ENCODE data around the gene RARG. TPM values are rescaled to one million over a fixed set of nuclear protein-coding genes. Genes with fewer than 3 reads are reported as not detected.

The RARG gene
- total and polyA plus RNA-seq, 2 of the 8 experiments (the other 6 are each of a cell fraction or from before 2014, with no cell fraction given), result 68.6 to 68.9 TPM

DNA sequence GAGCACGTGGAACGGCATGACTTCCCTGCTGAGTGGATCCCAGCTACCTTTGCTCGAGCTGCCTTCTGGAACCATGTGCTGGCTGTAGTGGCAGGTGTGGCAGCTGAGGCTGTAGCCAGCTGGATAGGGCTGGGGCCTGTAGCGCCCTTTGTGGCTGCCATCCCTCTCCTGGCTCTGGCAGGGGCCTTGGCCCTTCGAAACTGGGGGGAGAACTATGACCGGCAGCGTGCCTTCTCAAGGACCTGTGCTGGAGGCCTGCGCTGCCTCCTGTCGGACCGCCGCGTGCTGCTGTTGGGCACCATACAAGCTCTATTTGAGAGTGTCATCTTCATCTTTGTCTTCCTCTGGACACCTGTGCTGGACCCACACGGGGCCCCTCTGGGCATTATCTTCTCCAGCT, 21.3 kb upstream of the RARG start:
- H4K91ac ChIP-seq (replicated peaks; ENCODE audit: insufficient read length, low read length), result no peak overlapping the region
- no peak overlapping the region for H2BK15ac ChIP-seq (ENCODE audit: low read length)
- H4K8ac ChIP-seq (ENCODE audit: extremely low read depth, insufficient read depth, low read length), result no peak overlapping the region
- H3K23me2 ChIP-seq (ENCODE audit: low read depth, low read length), result peaks cover 7% of the 10 kb centered on the region; the same call in 1 of the 2 replicates
- no peak overlapping the region for H2AK5ac ChIP-seq (ENCODE audit: low read depth, low read length)
- peak overlapping the region; percentile 35 to 94; a peak in 2 of 4 replicates for H3K4me2 ChIP-seq (ENCODE audit: insufficient read depth in 1 of 2, low read depth in 2 of 2, low read length in 2 of 2)
- no peak overlapping the region for H2BK20ac ChIP-seq (ENCODE audit: low read length)
- no peak overlapping the region for H3K18ac ChIP-seq (ENCODE audit: extremely low read depth, low read length)
- no peaks in the 10 kb centered on the region for H4K20me1 ChIP-seq (replicated peaks in 1 of 2; ENCODE audit: control insufficient read depth in 1 of 2, insufficient read depth in 2 of 2, low read length in 2 of 2)
- H2AFZ ChIP-seq (ENCODE audit: low read length), result no peak overlapping the region
- H2BK120ac ChIP-seq (replicated peaks; ENCODE audit: low read depth, low read length), result no peak overlapping the region
- no peak overlapping the region for H3K27ac ChIP-seq (ENCODE audit: low read depth, low read length)
- no peak for FAIRE-seq
- H4K5ac ChIP-seq (ENCODE audit: insufficient read length, low read depth, low read length), result no peak overlapping the region
- H3K4me1 ChIP-seq (replicated peaks in 1 of 4; ENCODE audit: control insufficient read depth in 3 of 4, insufficient read depth in 4 of 4, low read length in 3 of 4), result peaks cover 0 to 12% (median 3%) of the 10 kb centered on the region in 4 experiments; a peak in 5 of 7 replicates
- no peaks in the 10 kb centered on the region for H3K79me1 ChIP-seq (ENCODE audit: low read depth, low read length)
- H2BK12ac ChIP-seq (ENCODE audit: low read depth, low read length), result no peak overlapping the region
- no peaks in the 10 kb centered on the region for H3K9me3 ChIP-seq (ENCODE audit: insufficient read depth in 2 of 2, low read depth in 1 of 2, low read length in 1 of 2)
- H3K27me3 ChIP-seq (replicated peaks in 1 of 4; ENCODE audit: control insufficient read depth in 3 of 4, extremely low read depth in 1 of 4, insufficient read depth in 3 of 4, low read length in 3 of 4), result no peaks in the 10 kb centered on the region
- H3K9ac ChIP-seq (replicated peaks in 1 of 4; ENCODE audit: extremely low read depth in 1 of 4, low read depth in 3 of 4, low read length in 3 of 4), result no peak overlapping the region
- POLR2A ChIA-PET (ENCODE audit: partially characterized antibody), result interaction anchor here (1.3 to 4.4 kb wide), 7 partner anchors 10 to 245 kb away, joined by 3 to 41 read pairs (median 3); no protein-coding TSS in a partner anchor
- H2BK5ac ChIP-seq (ENCODE audit: low read depth, low read length), result 0 out of 2 replicates have a peak overlapping the region, but pooled peaks have one; percentile 21
- no peak overlapping the region for H3K23ac ChIP-seq (ENCODE audit: insufficient read length)
- no peak overlapping the region for H3K14ac ChIP-seq (ENCODE audit: insufficient read length)
- CTCF ChIA-PET (ENCODE audit: partially characterized antibody), result interaction anchor here (0.7 to 23.0 kb wide), 12 partner anchors 8 to 188 kb away, joined by 3 to 654 read pairs (median 6); partner anchors contain the start of genes AAAS and ESPL1
- no peak for DNase-seq (ENCODE audit: low read depth in 1 of 2, low spot score in 2 of 2)
- H3K79me2 ChIP-seq (ENCODE audit: control insufficient read depth in 1 of 2, insufficient read depth in 2 of 2, low read length in 2 of 2), result peaks cover 0 to 15% of the 10 kb centered on the region in 2 experiments; a peak in 1 of 4 replicates
- WGBS, 2 experiments (ENCODE audit: extremely low coverage in 1 of 2, insufficient coverage in 1 of 2, insufficient read length in 1 of 2, insufficient replicate concordance in 2 of 2, low coverage in 1 of 2, low lambda C conversion rate in 2 of 2, missing lambda C conversion rate in 1 of 2), result 94% methylated on average over 13 of the region's 13 CpGs; no CpG with 5 or more reads in 1 of the 2 experiments
- H3K4me3 ChIP-seq (ENCODE audit: extremely low read depth in 1 of 4, insufficient read depth in 2 of 4, low read depth in 3 of 4, low read length in 4 of 4), result no peak overlapping the region
- no peak overlapping the region for H3K4ac ChIP-seq (replicated peaks; ENCODE audit: insufficient read length, low read depth, low read length)
- no peak overlapping the region for H3K56ac ChIP-seq (replicated peaks; ENCODE audit: insufficient read length, low read depth, low read length)
- H3K36me3 ChIP-seq (ENCODE audit: control insufficient read depth in 2 of 4, insufficient read depth in 4 of 4, low read length in 3 of 4), result peaks cover 0 to 4% (median 0%) of the 10 kb centered on the region in 4 experiments; a peak in 1 of 8 replicates
- TF ChIP-seq, protein P1, sequence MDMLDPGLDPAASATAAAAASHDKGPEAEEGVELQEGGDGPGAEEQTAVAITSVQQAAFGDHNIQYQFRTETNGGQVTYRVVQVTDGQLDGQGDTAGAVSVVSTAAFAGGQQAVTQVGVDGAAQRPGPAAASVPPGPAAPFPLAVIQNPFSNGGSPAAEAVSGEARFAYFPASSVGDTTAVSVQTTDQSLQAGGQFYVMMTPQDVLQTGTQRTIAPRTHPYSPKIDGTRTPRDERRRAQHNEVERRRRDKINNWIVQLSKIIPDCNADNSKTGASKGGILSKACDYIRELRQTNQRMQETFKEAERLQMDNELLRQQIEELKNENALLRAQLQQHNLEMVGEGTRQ (IDR thresholded peaks at IDR 0.05; ENCODE audit: low read length), result no peak
- TF ChIP-seq TAF1 (IDR thresholded peaks at IDR 0.05; ENCODE audit: low read depth, low read length) (no peak), BCL11A (IDR thresholded peaks at IDR 0.05; ENCODE audit: low read depth in 2 of 2, low read length in 2 of 2) (no peak), RBBP5 (IDR thresholded peaks at IDR 0.05; ENCODE audit: borderline replicate concordance, low read depth, low read length) (no peak), KDM5A (IDR thresholded peaks at IDR 0.05; ENCODE audit: low read length) (no peak)
